GM12878 (cell line): ENCODE data around the gene POLDIP3.

ENCODE experiments used
- BACH1 ChIP-seq: fragments of 450-650 bp; IDR thresholded peaks from 2 replicates; pipeline ENCODE4 v1.6.1; 2017; ENCODE audit warnings: mild to moderate bottlenecking, borderline replicate concordance
- EGR1 ChIP-seq, 2 experiments: IDR thresholded peaks; 1 replicate in 1 of 2; 2 replicates in 1 of 2; pipeline ENCODE4 v1.6.1; 2011 to 2012; ENCODE audit warnings: low read depth in 2 of 2, low read length in 2 of 2, borderline replicate concordance in 1 of 2, mild to moderate bottlenecking in 1 of 2, moderate library complexity in 1 of 2
- EP300 ChIP-seq, 2 experiments: fragments of 150-350 bp in 1 of 2; IDR thresholded peaks; 2 replicates each; pipeline ENCODE4 v1.6.1; 2011 to 2012; ENCODE audit warnings: low read depth in 2 of 2, low read length in 2 of 2, borderline replicate concordance in 1 of 2, improper control_type of control experiment in 1 of 2, inconsistent platforms in 1 of 2; ENCODE audit not compliant: control insufficient read depth in 1 of 2
- GABPA ChIP-seq: IDR thresholded peaks from 2 replicates; pipeline ENCODE4 v1.6.1; 2014; ENCODE audit warnings: antibody characterized with exemption, low read depth, mild to moderate bottlenecking, inconsistent platforms
- MYC ChIP-seq: IDR thresholded peaks from 2 replicates; pipeline ENCODE4 v1.6.1; 2011; ENCODE audit warnings: mild to moderate bottlenecking, low read length, moderate library complexity, inconsistent platforms; ENCODE audit not compliant: insufficient read depth, insufficient replicate concordance, insufficient read length, severe bottlenecking
- POLR2A ChIP-seq: IDR thresholded peaks from 2 replicates; pipeline ENCODE4 v1.6.1; 2011; ENCODE audit warnings: low read depth, mild to moderate bottlenecking, low read length
- RBBP5 ChIP-seq: fragments of 200-600 bp; sonication (generic); conservative IDR thresholded peaks from 2 replicates; pipeline ENCODE4 v1.6.1; 2016
- TAF1 ChIP-seq: IDR thresholded peaks from 2 replicates; pipeline ENCODE4 v1.6.1; 2011; ENCODE audit warnings: mild to moderate bottlenecking, low read depth, low read length, borderline replicate concordance
- TF ChIP-seq, protein P1 (sequence below): IDR thresholded peaks from 2 replicates; pipeline ENCODE4 v1.6.1; 2012; ENCODE audit warnings: low read depth, low read length, improper control_type of control experiment
- TF ChIP-seq, protein P2 (sequence below), 3 experiments: IDR thresholded peaks in 2 of 3; conservative IDR thresholded peaks in 1 of 3; 2 replicates each; pipeline ENCODE4 v1.5.1; 2011; ENCODE audit warnings: low read depth in 3 of 3, low read length in 3 of 3, mild to moderate bottlenecking in 3 of 3, control low read depth in 2 of 3, moderate library complexity in 2 of 3, inconsistent platforms in 1 of 3, mixed read lengths in 1 of 3; ENCODE audit not compliant: control insufficient read depth in 2 of 3, insufficient read depth in 1 of 3; ENCODE audit errors: extremely low read depth in 1 of 3

DNA sequence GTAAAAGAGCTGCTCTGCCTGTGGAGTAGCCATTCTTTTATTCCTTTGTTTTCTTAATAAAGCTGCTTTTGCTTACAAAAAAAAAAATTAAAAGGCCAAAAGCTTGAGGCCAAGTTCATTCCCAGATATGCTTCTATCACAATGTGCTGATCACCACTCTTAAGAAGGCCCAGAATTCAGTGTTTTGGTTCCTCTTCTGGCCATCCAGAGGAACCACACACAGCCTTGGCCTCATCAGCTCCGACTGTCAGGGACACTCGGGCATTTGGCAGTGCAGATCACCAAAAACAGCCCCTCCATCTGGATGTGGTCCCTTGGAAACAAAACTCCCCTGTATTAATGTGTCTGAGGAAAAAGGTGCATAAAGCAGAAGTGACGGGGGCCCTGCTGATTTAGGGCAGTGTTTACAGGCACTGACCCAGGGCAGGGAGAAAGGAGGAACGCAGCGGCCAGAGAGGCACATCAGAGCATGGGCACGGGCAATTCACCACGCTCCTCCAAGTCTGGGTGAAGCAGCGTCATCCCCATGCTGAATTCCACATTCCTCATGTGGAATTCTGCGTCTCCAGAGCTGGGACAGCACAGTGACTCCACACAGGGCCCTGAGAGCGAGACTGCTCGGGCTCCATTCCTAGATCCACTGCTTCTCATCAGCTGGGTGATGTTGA, 17.7 kb downstream of the POLDIP3 start:
- no peak for TF ChIP-seq GABPA
- TF ChIP-seq, protein P1, sequence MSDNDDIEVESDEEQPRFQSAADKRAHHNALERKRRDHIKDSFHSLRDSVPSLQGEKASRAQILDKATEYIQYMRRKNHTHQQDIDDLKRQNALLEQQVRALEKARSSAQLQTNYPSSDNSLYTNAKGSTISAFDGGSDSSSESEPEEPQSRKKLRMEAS, result no peak
- no peak for TF ChIP-seq EP300 (IDR thresholded peaks at IDR 0.05; ENCODE audit: borderline replicate concordance in 1 of 2, control insufficient read depth in 1 of 2, low read depth in 2 of 2, low read length in 2 of 2)
- TF ChIP-seq EGR1 (IDR thresholded peaks at IDR 0.05; ENCODE audit: borderline replicate concordance in 1 of 2, low read depth in 2 of 2, low read length in 2 of 2), result no peak
- TF ChIP-seq BACH1, result no peak
- TF ChIP-seq, protein P2, sequence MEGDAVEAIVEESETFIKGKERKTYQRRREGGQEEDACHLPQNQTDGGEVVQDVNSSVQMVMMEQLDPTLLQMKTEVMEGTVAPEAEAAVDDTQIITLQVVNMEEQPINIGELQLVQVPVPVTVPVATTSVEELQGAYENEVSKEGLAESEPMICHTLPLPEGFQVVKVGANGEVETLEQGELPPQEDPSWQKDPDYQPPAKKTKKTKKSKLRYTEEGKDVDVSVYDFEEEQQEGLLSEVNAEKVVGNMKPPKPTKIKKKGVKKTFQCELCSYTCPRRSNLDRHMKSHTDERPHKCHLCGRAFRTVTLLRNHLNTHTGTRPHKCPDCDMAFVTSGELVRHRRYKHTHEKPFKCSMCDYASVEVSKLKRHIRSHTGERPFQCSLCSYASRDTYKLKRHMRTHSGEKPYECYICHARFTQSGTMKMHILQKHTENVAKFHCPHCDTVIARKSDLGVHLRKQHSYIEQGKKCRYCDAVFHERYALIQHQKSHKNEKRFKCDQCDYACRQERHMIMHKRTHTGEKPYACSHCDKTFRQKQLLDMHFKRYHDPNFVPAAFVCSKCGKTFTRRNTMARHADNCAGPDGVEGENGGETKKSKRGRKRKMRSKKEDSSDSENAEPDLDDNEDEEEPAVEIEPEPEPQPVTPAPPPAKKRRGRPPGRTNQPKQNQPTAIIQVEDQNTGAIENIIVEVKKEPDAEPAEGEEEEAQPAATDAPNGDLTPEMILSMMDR (IDR thresholded peaks at IDR 0.05 in 2 of 3, conservative IDR thresholded peaks at IDR 0.05 in 1 of 3; ENCODE audit: control insufficient read depth in 2 of 3, extremely low read depth in 1 of 3, insufficient read depth in 1 of 3, low read depth in 3 of 3, low read length in 3 of 3), result no peak
- 0 out of 2 replicates have a peak, but pooled peaks have one; percentile 13 for TF ChIP-seq POLR2A
- no peak for TF ChIP-seq MYC
- TF ChIP-seq TAF1, result no peak
- no peak for TF ChIP-seq RBBP5
